Nephron (organoid): ENCODE data around the gene DUSP9.

ENCODE experiments used
- H3K27ac Mint-ChIP-seq, 3 experiments: 2 replicates each; pipeline ENCODE4 v1.8.0; 2020; ENCODE audit warnings: mixed read lengths in 3 of 3, mild to moderate bottlenecking in 2 of 3, moderate library complexity in 1 of 3
- H3K27me3 Mint-ChIP-seq: 2 replicates; pipeline ENCODE4 v1.8.0; 2021; ENCODE audit warnings: low read depth, mild to moderate bottlenecking, moderate library complexity, mixed read lengths
- H3K36me3 Mint-ChIP-seq: 2 replicates; pipeline ENCODE4 v1.8.0; 2020; ENCODE audit warnings: low read depth, mixed read lengths
- H3K4me1 Mint-ChIP-seq: 2 replicates; pipeline ENCODE4 v1.8.0; 2020; ENCODE audit warnings: mixed read lengths
- H3K4me3 Mint-ChIP-seq, 3 experiments: 2 replicates each; pipeline ENCODE4 v1.8.0; 2020; ENCODE audit warnings: mild to moderate bottlenecking in 3 of 3, mixed read lengths in 3 of 3, moderate library complexity in 2 of 3
- H3K9me3 Mint-ChIP-seq: 2 replicates; pipeline ENCODE4 v1.8.0; 2020; ENCODE audit warnings: mixed read lengths
- TF ChIP-seq, protein P1 (sequence below), 3 experiments: fragments of 200-600 bp; sonication (generic); IDR thresholded peaks; one replicate each; pipeline ENCODE4 v1.5.0; 2021; ENCODE audit warnings: antibody characterized with exemption in 3 of 3; ENCODE audit not compliant: unreplicated experiment in 3 of 3

The DUSP9 gene

DNA sequence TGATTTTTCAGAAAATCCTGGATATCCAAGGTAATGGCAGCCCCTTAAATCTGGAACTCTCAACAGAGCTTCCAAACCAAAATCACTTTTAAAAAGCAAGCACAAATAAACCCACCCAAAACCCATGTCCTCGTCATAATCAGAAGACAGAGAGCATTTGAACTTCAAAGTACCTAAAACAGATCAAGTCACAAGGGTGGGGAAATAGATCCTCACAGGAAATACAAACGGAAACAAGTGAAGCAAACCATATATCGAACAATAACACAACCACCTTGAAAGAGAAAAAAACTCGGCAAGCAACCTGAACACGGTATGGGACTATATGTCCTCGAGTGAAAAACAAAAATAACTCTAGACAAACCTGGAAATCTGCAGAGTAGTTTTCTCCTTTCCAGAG, 32.2 kb upstream of the DUSP9 start:
- Mint-ChIP-seq H3K9me3 (peaks cover 8% of the 10 kb centered on the region), H3K4me1 (peaks cover 4% of the 10 kb centered on the region), H3K4me3 (no peak overlapping the region), H3K36me3 (no peaks in the 10 kb centered on the region), H3K27ac (no peak overlapping the region), H3K27me3 (peaks cover 22% of the 10 kb centered on the region)
- TF ChIP-seq, protein P1, sequence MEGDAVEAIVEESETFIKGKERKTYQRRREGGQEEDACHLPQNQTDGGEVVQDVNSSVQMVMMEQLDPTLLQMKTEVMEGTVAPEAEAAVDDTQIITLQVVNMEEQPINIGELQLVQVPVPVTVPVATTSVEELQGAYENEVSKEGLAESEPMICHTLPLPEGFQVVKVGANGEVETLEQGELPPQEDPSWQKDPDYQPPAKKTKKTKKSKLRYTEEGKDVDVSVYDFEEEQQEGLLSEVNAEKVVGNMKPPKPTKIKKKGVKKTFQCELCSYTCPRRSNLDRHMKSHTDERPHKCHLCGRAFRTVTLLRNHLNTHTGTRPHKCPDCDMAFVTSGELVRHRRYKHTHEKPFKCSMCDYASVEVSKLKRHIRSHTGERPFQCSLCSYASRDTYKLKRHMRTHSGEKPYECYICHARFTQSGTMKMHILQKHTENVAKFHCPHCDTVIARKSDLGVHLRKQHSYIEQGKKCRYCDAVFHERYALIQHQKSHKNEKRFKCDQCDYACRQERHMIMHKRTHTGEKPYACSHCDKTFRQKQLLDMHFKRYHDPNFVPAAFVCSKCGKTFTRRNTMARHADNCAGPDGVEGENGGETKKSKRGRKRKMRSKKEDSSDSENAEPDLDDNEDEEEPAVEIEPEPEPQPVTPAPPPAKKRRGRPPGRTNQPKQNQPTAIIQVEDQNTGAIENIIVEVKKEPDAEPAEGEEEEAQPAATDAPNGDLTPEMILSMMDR (IDR thresholded peaks at IDR 0.05; ENCODE audit: unreplicated experiment in 3 of 3): no peak

DNA sequence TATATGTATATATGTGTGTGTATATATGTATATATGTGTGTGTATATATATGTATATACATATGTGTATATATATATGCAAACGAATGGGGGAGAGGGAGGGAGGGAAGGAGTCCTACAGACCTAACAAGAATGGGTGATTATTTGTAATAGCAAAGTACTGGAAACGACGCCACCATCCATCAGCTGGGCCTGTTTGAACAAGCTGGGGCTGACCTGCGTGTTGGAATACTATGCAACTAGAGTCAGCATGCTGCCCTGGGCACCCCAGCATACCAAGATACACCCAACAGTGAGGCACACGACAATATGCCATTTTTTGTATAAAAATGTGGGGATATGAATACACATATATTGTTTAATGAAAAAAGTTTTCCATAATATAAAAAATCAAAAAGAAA, 26.4 kb upstream of the DUSP9 start:
- H3K27me3 Mint-ChIP-seq: peaks cover 19% of the 10 kb centered on the region
- peaks cover 20% of the 10 kb centered on the region for H3K9me3 Mint-ChIP-seq
- H3K4me3 Mint-ChIP-seq: no peak overlapping the region
- no peaks in the 10 kb centered on the region for H3K36me3 Mint-ChIP-seq
- no peaks in the 10 kb centered on the region for H3K4me1 Mint-ChIP-seq
- H3K27ac Mint-ChIP-seq: no peak overlapping the region
- TF ChIP-seq, protein P1 (IDR thresholded peaks at IDR 0.05; ENCODE audit: unreplicated experiment in 3 of 3): no peak

DNA sequence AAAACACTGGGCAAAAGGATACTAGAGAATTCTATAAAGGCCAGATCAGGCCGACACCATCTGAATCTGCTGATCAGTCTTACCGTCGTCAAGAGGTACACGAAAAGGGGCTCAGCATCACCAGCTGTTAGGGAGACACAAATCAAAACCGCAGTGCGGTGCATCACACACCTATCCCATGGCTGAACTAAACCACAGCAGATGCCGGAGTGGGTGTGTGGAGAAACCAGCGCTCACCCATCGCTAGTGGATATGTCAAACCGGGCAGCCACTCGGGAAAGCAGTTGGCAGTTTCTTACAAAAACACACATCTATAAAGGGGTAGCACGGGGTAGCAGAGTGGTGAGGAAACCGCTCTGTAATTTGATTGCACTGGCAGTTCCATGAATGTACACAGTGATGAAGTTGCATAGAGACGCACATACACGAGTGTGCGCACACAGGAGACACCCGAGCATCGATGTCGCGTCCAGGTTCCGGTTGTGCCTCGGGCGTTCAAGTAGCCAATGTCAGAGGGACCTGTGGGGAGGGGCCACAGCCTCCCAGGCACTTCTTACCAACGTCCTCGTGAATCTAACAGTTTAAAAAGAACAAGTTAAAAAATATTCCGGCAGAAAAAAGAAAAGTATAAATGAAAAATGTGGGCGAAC, 24.9 kb upstream of the DUSP9 start:
- Mint-ChIP-seq H3K4me3 (no peak overlapping the region), H3K9me3 (peaks cover 15% of the 10 kb centered on the region), H3K27me3 (peaks cover 19% of the 10 kb centered on the region), H3K27ac (peak overlapping the region in 1 of 3 experiments; percentile 92), H3K36me3 (no peaks in the 10 kb centered on the region), H3K4me1 (no peaks in the 10 kb centered on the region)
- TF ChIP-seq, protein P1 (IDR thresholded peaks at IDR 0.05; ENCODE audit: unreplicated experiment in 3 of 3): no peak

DNA sequence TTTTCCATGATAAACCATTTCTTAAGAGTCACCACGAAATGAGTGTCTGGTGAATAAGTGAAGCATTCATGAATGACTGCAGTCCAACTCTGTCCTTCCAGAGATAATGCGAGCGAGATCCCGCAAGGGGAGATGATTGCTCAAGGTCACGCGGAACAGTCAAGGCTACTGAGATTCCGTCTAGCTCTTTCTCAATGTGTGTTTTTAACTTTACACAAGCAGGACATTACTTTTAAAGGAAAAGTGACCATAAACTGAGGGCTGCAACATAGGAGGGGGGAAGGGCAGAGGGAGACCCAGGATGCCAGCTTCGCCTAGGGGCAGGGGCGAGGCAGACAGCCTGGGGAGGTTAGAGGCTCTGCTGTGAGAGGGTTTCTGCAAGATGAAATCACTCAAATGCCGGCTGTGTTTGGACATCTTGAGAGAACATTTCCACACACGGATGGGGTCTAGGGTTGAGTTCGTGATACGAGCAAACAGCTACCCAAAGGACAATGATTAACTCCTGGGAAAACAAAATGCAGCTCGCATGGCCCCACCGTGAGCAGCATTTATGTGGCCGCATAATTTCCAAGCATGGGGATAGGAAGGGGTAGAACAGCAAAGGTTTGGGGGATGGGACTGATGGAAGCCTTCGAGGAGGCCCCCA, 24.2 kb upstream of the DUSP9 start:
- H3K4me1 Mint-ChIP-seq: no peaks in the 10 kb centered on the region
- TF ChIP-seq, protein P1 (IDR thresholded peaks at IDR 0.05; ENCODE audit: unreplicated experiment in 3 of 3): no peak
- H3K27me3 Mint-ChIP-seq: peaks cover 15% of the 10 kb centered on the region
- H3K9me3 Mint-ChIP-seq: peaks cover 17% of the 10 kb centered on the region
- no peaks in the 10 kb centered on the region for H3K36me3 Mint-ChIP-seq
- H3K4me3 Mint-ChIP-seq: no peak overlapping the region
- peak overlapping the region in 2 of 3 experiments; percentile 14 to 92 for H3K27ac Mint-ChIP-seq

DNA sequence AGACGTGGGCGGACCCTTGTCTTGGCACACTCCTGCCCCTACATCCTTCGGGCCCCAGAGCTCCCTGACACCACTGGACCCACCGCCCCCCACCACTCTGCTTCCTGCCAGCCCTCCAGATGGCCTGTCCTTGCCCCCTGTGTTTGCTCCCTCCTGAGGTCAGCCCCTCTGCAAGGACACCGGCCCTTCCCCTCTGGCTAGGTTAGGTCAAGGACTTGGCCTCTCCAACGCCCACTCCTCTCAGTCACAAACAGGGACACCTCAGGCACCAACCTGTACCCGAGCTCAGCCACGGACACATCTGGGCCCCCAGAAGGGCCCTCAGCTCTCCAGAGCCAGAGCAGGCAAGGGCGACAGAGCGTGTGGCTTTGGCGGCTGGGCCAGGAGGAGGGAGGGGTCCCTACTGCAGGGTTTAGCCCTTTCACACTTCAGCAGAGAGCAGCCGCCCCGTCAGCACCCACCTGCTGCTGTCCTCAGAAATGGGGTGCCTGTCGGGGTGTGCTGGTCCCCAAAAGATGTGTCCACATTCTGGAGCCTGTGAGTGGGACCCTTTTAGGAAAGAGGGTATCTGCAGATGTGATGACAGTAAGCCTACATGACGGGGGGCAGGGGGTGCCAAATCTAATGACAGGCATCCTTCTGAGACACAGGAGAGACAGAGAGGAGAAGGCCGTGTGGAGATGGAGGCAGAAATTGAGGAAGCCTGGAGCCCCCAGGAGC, 23.5 kb upstream of the DUSP9 start:
- TF ChIP-seq, protein P1 (IDR thresholded peaks at IDR 0.05; ENCODE audit: unreplicated experiment in 3 of 3): no peak

More for the DNA sequence above, 23.5 kb upstream of the DUSP9 start:
- H3K27ac Mint-ChIP-seq: peak overlapping the region in 1 of 3 experiments; percentile 92
- H3K36me3 Mint-ChIP-seq: no peaks in the 10 kb centered on the region
- peaks cover 8% of the 10 kb centered on the region for H3K27me3 Mint-ChIP-seq
- H3K4me3 Mint-ChIP-seq: no peak overlapping the region
- peaks cover 17% of the 10 kb centered on the region for H3K9me3 Mint-ChIP-seq
- no peaks in the 10 kb centered on the region for H3K4me1 Mint-ChIP-seq
